ENCODE results near the gene LAMC1.

Gene LAMC1

DNA sequence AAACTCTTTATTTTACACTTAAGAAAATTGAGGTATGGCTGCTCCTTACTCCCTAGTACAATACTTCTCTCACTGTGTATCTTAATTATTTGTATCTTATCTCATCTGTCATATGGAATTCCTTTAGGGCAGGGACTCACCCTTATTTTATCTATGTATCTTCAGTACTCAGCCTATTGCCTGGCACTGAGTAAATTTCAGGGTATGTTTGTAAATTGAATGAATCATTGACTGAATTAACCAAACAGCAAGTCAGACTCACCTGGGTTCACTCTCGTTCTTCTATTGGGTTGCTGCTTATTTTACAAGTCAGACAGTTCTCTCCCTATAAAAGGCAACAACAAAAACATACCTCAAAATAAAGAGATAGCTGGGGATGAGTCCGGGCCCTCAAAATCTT lies 63.8 kb downstream of the LAMC1 start:
- WGBS, result 89% methylated on average over 2 of the region's 2 CpGs
- no peaks in the 10 kb centered on the region for H3K36me3 ChIP-seq (ENCODE audit: insufficient read depth, low read length)
- H3K27me3 ChIP-seq (ENCODE audit: insufficient read depth, low read length), result no peaks in the 10 kb centered on the region
- H3K9me3 ChIP-seq (ENCODE audit: insufficient read depth, low read depth, low read length), result no peaks in the 10 kb centered on the region
- no peak overlapping the region for H3K9ac ChIP-seq (ENCODE audit: low read depth, low read length)
- H3K4me3 ChIP-seq (ENCODE audit: low read length), result no peak overlapping the region
- peaks cover 17% of the 10 kb centered on the region for H3K4me1 ChIP-seq (ENCODE audit: insufficient read depth, low read length)
- H3K27ac ChIP-seq (ENCODE audit: low read depth, low read length), result no peak overlapping the region

- Histone ChIP-seq H3K27me3 (ENCODE audit: insufficient read depth, low read length) (no peaks in the 10 kb centered on the region), H3K9ac (ENCODE audit: low read depth, low read length) (no peak overlapping the region), H3K36me3 (ENCODE audit: insufficient read depth, low read length) (no peaks in the 10 kb centered on the region), H3K9me3 (ENCODE audit: insufficient read depth, low read depth, low read length) (no peaks in the 10 kb centered on the region), H3K4me1 (ENCODE audit: insufficient read depth, low read length) (peaks cover 30% of the 10 kb centered on the region), H3K27ac (ENCODE audit: low read depth, low read length) (no peak overlapping the region), H3K4me3 (ENCODE audit: low read length) (no peak overlapping the region)
- 95% methylated on average over 2 of the region's 3 CpGs for WGBS
Observed at GRCh38 chr1:183089025-183089639, 65.9 kb downstream of the LAMC1 start.

DNA sequence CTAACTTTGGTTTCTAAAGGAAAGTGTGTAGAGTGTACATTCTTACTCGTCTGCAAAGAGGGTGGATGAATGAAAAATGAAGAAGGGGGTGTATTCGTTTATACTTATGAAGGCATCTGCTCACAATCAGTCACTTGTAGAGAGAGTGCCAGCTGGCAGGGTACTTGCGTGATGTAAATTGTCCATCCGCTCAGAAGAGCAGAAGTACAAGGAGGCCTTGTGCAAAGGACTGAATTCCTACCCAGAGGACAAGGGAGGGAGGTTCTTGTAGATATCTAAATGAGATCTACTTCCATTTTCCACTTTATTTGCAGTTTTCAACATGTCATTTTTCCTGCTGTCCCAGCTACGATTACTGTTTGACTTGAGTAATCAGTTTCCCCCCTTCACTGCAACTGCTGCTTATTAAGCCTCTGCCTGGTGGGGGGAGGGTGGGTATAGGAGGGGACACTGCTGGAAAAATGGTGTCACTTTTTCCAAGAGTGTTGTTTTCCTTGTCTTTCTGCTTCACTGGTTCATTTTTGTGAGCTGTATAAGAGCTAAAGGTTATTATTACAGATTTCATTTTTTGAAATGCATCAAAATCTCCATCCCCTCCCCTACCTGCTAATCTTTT lies 67.3 kb downstream of the LAMC1 start:
- 93% methylated on average over 5 of the region's 5 CpGs for WGBS
- H3K9ac ChIP-seq (ENCODE audit: low read depth, low read length), result no peak overlapping the region
- H3K9me3 ChIP-seq (ENCODE audit: insufficient read depth, low read depth, low read length), result no peaks in the 10 kb centered on the region
- peaks cover 34% of the 10 kb centered on the region for H3K4me1 ChIP-seq (ENCODE audit: insufficient read depth, low read length)
- H3K27ac ChIP-seq (ENCODE audit: low read depth, low read length), result no peak overlapping the region
- no peak overlapping the region for H3K4me3 ChIP-seq (ENCODE audit: low read length)
- no peaks in the 10 kb centered on the region for H3K36me3 ChIP-seq (ENCODE audit: insufficient read depth, low read length)
- H3K27me3 ChIP-seq (ENCODE audit: insufficient read depth, low read length), result no peaks in the 10 kb centered on the region

GRCh38 chr1:183091181-183091580 lies 68.0 kb downstream of the LAMC1 start:
- H3K36me3 ChIP-seq (ENCODE audit: insufficient read depth, low read length), result no peaks in the 10 kb centered on the region
- no peaks in the 10 kb centered on the region for H3K27me3 ChIP-seq (ENCODE audit: insufficient read depth, low read length)
- H3K9me3 ChIP-seq (ENCODE audit: insufficient read depth, low read depth, low read length), result no peaks in the 10 kb centered on the region
- peaks cover 34% of the 10 kb centered on the region for H3K4me1 ChIP-seq (ENCODE audit: insufficient read depth, low read length)
- no peak overlapping the region for H3K9ac ChIP-seq (ENCODE audit: low read depth, low read length)
- H3K4me3 ChIP-seq (ENCODE audit: low read length), result no peak overlapping the region
- WGBS, result 67% methylated on average over 2 of the region's 2 CpGs
- no peak overlapping the region for H3K27ac ChIP-seq (ENCODE audit: low read depth, low read length)

- no peak overlapping the region for H3K4me3 ChIP-seq (ENCODE audit: low read length)
- H3K4me1 ChIP-seq (ENCODE audit: insufficient read depth, low read length), result peaks cover 43% of the 10 kb centered on the region
- H3K9me3 ChIP-seq (ENCODE audit: insufficient read depth, low read depth, low read length), result no peaks in the 10 kb centered on the region
- no peaks in the 10 kb centered on the region for H3K36me3 ChIP-seq (ENCODE audit: insufficient read depth, low read length)
- H3K27me3 ChIP-seq (ENCODE audit: insufficient read depth, low read length), result no peaks in the 10 kb centered on the region
- no peak overlapping the region for H3K9ac ChIP-seq (ENCODE audit: low read depth, low read length)
- H3K27ac ChIP-seq (ENCODE audit: low read depth, low read length), result no peak overlapping the region
- WGBS, result 94% methylated on average over 2 of the region's 2 CpGs
Observed at GRCh38 chr1:183092350-183092749, 69.1 kb downstream of the LAMC1 start.

DNA sequence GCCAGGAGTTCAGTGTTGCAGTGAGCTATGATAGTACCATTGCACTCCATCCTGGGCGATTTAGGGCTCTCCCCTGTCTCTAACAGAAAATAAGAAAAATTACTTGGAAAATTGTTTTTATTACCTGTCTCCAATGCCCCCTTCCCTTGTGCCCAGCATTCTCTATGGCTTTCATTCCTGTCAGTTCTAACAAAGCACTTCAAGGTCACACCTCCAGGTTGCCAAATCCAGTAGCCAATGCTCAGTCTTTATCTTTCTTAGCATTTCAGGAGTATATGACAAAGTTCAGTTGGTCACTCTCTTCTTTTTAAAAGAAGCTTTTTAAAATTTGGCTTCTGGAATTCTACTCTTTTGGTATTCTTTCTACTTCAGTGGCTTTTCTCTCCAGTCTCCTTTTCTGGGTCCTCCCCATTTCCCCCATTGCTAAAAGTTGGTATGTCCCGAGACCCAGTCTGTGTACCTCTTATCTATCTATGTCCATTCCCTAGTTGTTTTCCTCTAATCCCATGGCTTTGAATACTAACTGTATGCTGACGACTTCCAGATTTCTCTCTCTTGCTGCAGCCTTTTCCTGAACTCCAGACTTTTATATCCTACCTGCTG lies 69.9 kb downstream of the LAMC1 start:
- WGBS, result 79% methylated on average over 3 of the region's 3 CpGs

DNA sequence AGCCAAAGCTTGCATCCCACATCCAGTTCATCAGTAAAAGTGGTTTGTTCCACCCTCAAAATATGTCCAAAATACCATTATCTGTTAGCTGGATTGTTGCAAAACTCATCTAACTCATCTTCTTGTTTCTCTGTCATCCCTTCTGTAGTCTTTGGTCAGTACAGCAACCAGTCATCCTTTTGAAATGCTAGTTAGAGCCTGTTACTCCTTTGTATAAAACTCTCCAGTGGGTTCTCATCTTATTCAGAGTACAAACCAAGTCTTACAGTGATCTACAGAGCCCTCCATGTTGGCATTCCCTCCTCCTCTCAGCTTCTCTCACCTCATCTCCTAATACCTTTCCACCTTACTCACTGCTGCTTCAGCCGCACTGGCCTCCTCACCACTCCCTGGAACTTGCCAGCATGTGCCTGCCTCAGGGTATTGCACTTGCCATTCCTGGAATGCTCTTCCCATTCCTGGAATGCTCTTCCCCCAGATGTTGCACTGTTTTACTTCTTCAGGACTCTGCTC lies 70.6 kb downstream of the LAMC1 start:
- H3K4me3 ChIP-seq (ENCODE audit: low read length), result no peak overlapping the region
- H3K4me1 ChIP-seq (ENCODE audit: insufficient read depth, low read length), result peaks cover 58% of the 10 kb centered on the region
- H3K27me3 ChIP-seq (ENCODE audit: insufficient read depth, low read length), result no peaks in the 10 kb centered on the region
- no peaks in the 10 kb centered on the region for H3K36me3 ChIP-seq (ENCODE audit: insufficient read depth, low read length)
- H3K9ac ChIP-seq (ENCODE audit: low read depth, low read length), result no peak overlapping the region
- 63% methylated on average over 1 of the region's 1 CpG for WGBS
- H3K9me3 ChIP-seq (ENCODE audit: insufficient read depth, low read depth, low read length), result no peaks in the 10 kb centered on the region
- H3K27ac ChIP-seq (ENCODE audit: low read depth, low read length), result no peak overlapping the region

More for the DNA sequence above, 69.9 kb downstream of the LAMC1 start:
- H3K4me1 ChIP-seq (ENCODE audit: insufficient read depth, low read length), result peaks cover 52% of the 10 kb centered on the region
- H3K4me3 ChIP-seq (ENCODE audit: low read length), result no peak overlapping the region
- no peaks in the 10 kb centered on the region for H3K36me3 ChIP-seq (ENCODE audit: insufficient read depth, low read length)
- no peaks in the 10 kb centered on the region for H3K27me3 ChIP-seq (ENCODE audit: insufficient read depth, low read length)
- H3K9me3 ChIP-seq (ENCODE audit: insufficient read depth, low read depth, low read length), result no peaks in the 10 kb centered on the region
- no peak overlapping the region for H3K9ac ChIP-seq (ENCODE audit: low read depth, low read length)
- H3K27ac ChIP-seq (ENCODE audit: low read depth, low read length), result no peak overlapping the region

GRCh38 chr1:183094351-183094750 lies 71.1 kb downstream of the LAMC1 start:
- Histone ChIP-seq H3K4me3 (ENCODE audit: low read length) (no peak overlapping the region), H3K36me3 (ENCODE audit: insufficient read depth, low read length) (no peaks in the 10 kb centered on the region), H3K4me1 (ENCODE audit: insufficient read depth, low read length) (peaks cover 59% of the 10 kb centered on the region), H3K27ac (ENCODE audit: low read depth, low read length) (no peak overlapping the region), H3K9me3 (ENCODE audit: insufficient read depth, low read depth, low read length) (no peaks in the 10 kb centered on the region), H3K9ac (ENCODE audit: low read depth, low read length) (no peak overlapping the region), H3K27me3 (ENCODE audit: insufficient read depth, low read length) (no peaks in the 10 kb centered on the region)
- WGBS, result 42% methylated on average over 2 of the region's 2 CpGs

DNA sequence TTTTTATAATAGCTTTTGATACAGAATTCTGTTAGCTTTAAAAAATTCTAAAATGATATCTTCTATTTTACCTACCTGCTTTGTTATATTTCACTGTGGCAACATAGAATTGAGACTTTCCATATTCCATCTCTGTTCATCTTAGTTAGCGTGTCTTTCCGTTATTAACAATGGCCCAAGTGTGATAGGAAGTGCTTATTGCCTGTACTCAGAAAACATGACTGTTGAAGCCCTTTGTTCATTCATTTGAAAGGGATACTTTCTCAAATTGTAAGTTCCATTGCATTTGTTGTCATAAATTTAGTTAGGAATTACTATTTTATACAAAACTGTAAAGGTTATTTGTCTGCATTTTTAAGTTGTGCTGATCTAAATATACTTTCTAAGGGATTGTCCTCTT lies 73.1 kb downstream of the LAMC1 start:
- Histone ChIP-seq H3K9ac (ENCODE audit: low read depth, low read length) (no peak overlapping the region), H3K4me1 (ENCODE audit: insufficient read depth, low read length) (peaks cover 61% of the 10 kb centered on the region), H3K36me3 (ENCODE audit: insufficient read depth, low read length) (no peaks in the 10 kb centered on the region), H3K9me3 (ENCODE audit: insufficient read depth, low read depth, low read length) (no peaks in the 10 kb centered on the region), H3K4me3 (ENCODE audit: low read length) (no peak overlapping the region), H3K27ac (ENCODE audit: low read depth, low read length) (no peak overlapping the region), H3K27me3 (ENCODE audit: insufficient read depth, low read length) (no peaks in the 10 kb centered on the region)
- WGBS, result 100% methylated on average over 2 of the region's 2 CpGs

DNA sequence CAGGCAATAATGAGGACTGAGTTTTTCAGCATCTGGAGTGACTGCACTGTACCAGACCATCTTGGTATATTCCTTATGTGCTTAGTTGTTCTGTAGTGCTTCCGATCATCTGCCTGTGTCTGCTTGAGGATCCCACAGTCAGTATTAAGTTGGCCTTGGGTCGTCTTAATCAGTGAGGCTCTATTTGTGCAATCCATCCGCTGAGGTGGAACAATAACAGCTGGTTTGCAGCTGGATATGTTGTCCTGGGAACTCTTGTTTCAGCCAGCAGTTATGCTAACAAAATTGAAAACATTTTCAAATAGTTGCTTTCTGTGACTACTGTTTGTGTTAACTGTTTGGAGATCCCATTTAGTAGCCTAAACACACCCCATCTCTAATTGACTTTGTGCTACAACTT lies 73.7 kb downstream of the LAMC1 start:
- no peaks in the 10 kb centered on the region for H3K27me3 ChIP-seq (ENCODE audit: insufficient read depth, low read length)
- WGBS, result 87% methylated on average over 3 of the region's 3 CpGs
- H3K4me1 ChIP-seq (ENCODE audit: insufficient read depth, low read length), result peaks cover 60% of the 10 kb centered on the region
- no peaks in the 10 kb centered on the region for H3K36me3 ChIP-seq (ENCODE audit: insufficient read depth, low read length)
- H3K4me3 ChIP-seq (ENCODE audit: low read length), result no peak overlapping the region
- peak overlapping the region; percentile 41; the same call in 1 of the 2 replicates for H3K27ac ChIP-seq (ENCODE audit: low read depth, low read length)
- H3K9ac ChIP-seq (ENCODE audit: low read depth, low read length), result no peak overlapping the region
- no peaks in the 10 kb centered on the region for H3K9me3 ChIP-seq (ENCODE audit: insufficient read depth, low read depth, low read length)

DNA sequence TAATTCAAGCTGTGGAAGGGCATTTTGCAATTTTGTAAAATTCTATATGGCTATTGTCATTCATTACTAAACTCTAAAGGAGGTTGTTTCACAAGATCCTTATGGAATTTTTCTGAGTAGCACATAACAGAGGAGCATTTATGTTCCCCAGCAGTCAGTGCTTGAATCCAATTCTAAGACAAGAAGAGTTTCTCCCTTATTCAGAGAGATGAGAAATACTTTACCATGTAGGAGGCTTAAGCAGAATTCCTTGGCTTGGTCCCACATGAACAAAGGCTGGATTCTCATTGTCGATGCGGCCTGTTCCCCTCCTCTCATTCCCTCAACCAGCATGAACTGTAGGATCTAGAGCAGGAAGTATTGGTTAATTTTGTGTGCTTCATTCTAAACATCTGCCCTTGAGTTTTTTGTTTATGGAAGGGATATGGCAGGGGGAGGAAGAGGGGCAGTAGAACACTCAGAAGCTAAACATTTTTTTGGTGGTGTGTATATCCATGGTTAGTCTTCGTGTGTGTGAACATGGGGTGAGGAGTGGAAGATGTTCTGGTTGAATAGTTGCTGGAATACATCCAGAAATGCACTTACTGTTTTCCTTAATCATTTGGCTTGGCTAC lies 74.3 kb downstream of the LAMC1 start:
- Histone ChIP-seq H3K9me3 (ENCODE audit: insufficient read depth, low read depth, low read length) (no peaks in the 10 kb centered on the region), H3K4me1 (ENCODE audit: insufficient read depth, low read length) (peaks cover 54% of the 10 kb centered on the region), H3K27ac (ENCODE audit: low read depth, low read length) (peak overlapping the region; percentile 41), H3K36me3 (ENCODE audit: insufficient read depth, low read length) (no peaks in the 10 kb centered on the region), H3K9ac (ENCODE audit: low read depth, low read length) (no peak overlapping the region), H3K4me3 (ENCODE audit: low read length) (no peak overlapping the region), H3K27me3 (ENCODE audit: insufficient read depth, low read length) (no peaks in the 10 kb centered on the region)
- WGBS, result 71% methylated on average over 3 of the region's 3 CpGs

Measured in HUES64 (cell line).